ENCODE results near the gene GPC3.
A peak's percentile ranks its signal among the peaks of the same experiment; 100 is the strongest.
"Not testable (repeated sequence)": the region's sequence is repeated elsewhere in the genome, so short reads cannot be mapped to it uniquely, and the experiment has no call there.

GPC3 gene

DNA sequence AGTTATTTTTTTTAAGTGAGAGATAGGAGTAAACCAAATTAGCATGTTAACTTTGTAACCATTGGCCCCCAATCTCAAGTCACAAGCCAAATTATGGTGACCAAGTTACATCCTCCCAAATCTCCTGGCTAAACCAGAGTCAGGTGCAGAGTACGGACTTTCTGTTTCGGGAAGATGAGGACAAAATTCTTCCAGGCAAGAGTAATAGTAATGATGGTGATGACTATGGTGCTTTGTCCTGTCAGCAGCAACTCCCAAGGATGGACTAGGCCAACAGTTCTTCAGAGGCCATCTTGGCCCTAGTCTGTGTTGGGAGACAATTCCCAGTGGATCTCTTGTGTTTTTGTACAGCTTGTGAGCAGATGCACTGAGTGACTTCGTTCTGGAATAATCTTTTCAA lies 148.8 kb downstream of the GPC3 start:
- FAIRE-seq = no peak

DNA sequence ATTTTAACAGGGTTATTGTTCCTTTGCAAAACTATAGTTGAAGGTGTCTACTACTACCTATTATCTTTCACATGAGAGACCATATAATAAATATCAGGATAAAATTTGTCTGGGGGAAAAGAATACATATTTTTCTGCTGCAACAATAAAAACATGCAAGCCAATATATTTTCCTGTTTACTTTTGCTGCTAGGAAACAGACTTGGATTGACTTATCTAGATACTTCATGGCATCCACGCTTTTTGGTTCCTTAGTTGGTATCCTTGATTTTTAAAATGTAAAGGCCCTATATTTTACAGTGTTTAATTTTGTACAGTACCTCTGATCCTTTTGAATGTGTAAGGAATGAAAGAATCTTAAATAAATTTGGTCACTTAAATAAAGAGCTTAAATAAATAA lies 150.6 kb downstream of the GPC3 start:
- peak; percentile 71 for FAIRE-seq

DNA sequence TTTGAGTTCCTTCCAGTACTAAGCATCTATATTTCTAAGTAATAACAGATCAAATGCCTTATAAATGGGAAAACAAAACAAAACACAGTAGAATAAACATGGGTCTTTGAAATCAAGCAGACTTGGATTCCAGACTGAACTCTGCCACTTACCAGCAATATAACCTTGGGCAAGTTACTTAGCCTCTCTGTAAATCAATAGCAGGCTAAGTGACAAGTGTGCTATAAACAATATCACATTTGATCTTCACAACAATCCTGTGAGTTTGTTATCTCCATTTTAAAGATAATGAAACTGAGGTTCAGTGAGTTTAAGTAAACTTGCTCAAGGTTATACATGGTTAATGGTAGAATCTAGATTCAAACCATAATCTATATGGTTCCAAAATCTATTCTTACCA lies 165.8 kb downstream of the GPC3 start:
- FAIRE-seq = peak; percentile 84

DNA sequence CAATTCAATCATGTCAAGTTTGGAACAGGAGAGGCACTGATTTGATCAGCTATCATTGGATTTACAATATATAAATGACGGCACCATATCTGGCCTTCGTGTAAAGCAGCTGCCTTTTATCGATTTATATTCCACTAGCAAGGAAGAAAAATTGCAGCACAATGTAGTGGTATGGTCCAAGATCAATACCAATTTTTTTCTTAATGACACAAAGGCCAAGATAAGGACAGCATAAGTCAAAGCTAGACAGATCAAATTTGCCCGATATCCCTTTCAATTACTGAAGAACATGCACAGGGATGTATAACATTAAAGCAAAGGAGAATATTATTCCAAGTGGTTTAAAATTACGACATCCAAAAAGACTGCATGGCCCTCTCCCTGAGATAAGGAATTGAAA lies 167.4 kb downstream of the GPC3 start:
- no peak for FAIRE-seq

DNA sequence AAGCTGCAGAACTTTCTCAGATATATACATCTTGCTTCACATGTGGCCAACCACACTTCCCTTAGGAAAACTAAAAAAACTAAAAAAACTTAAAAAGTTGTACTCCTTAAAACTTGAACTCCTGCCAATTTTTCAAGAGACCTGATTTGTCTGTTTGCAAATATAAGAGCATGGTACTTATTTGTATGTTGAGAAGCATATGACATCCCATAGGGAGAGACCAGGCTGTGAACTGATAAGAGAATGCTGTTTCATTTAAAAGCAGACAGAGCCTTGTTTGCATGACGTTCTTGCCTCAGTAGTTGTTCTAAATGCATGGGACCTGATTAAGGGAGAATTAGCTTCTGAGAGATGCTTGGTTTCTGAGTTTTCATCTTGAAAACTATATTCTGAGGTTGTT lies 169.9 kb downstream of the GPC3 start:
- no peak for FAIRE-seq

DNA sequence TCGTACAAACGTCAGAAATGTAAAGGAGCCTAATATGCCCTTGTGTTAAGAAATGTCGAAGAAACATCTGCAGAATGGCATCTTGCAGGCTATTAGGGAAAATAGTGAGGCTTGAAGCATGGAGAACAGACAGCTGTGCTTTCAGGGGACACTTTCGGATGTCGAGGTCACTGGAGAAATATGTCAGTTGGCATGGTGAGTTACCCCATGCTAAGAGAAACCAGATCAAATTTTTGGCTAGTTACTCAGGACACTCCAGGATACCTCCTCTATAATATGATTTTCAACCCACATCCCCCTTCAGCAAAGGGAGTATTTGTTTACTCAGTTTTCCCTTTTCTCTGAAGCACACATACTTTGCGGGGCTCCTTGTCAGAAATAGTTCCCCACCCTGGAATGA lies 171.4 kb downstream of the GPC3 start:
- no peak for FAIRE-seq

DNA sequence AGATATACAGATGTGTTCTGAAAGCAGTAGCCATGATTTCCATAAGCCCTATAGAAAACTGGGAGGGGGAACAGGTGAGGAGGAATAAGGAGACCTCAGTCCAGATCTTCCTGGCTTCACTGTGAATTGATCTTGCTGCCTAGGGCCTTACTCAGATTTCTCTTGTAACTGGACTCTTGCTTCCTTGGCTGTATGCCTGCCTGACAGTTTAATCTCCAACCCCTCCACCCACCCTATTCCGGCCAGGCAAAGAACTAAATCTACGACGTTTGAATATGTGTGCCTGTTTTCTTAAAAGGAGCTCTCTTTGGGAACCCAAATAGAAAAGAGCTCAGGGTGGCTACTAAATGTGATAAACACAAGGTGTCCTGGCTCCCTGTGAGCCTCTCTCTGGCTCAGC lies 173.0 kb downstream of the GPC3 start:
- FAIRE-seq = no peak

DNA sequence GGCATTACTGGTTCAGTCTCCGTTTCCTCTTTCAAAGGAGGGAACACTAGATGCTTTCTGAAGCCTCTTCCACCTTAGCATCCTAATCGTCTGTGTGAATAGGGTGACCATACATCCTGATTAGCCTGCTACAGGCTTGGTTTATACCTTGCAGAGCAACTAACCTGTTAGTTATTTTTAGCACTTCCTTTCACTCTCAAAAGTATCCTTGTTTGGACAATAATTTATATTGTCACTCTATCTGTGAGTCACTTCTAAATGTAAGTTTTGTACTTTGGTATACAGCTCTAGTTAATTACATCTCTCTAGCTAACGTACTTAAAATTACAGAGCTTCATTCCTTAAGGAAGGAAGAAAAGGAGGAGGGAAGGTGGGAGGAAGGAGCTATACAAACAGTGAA lies 174.5 kb downstream of the GPC3 start:
- FAIRE-seq = peak; percentile 95

DNA sequence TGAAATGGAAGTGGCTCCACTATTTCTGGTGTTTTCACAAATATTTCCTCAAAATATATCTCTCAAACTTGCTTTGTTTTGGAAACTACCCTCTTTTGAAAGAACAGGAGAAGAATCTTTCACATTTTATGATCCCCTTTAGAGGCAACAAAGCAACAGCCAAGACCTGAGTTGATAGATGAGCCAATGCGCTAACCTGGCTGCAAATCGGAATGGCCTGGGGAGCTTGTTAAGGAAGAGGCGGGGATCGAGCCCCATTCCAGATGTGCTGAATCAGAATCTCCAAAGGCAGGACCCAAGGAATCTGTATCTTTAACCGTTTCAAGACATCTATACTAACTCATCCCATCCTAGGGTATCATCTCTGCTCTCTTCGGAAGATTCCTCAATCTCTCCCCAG lies 181.3 kb downstream of the GPC3 start:
- FAIRE-seq = peak; percentile 28

DNA sequence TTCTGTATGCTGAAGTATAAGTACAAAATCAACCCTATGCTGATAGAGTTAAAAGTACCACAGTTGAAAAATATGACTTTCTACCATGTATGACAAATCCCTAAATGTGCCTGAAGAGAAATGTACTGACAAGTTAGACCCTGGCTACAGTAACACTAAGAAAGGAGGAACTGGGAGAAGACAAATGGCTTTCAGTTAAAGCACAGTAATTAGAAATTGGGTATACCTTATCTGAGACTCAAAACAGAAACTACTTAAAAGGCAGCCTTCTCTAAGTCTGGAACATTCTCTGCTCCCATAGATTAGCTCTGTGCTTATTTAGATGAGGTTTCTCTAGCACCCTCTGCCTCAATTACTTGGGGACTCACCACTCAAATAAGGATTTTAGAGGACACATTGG lies 189.1 kb downstream of the GPC3 start:
- FAIRE-seq = no peak

DNA sequence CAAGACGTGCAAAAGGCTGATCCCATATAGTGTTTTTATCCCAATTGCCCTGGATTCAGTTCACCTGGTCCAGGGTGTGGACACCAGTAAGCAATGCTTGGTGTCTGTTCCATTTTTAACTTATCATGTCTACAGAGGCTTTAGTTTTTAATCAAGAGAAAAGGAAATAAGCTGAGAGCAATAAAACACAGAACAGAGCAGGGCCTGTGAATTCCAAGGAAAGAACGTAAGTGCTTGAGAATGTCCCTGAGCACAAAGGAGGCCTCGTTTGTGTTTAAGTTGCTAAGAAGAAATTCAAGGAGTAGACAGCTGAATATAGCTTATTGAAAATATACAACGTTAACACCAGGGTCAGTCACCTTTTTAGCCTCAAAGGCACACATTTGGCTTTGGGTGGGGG lies 191.3 kb downstream of the GPC3 start:
- FAIRE-seq = no peak

DNA sequence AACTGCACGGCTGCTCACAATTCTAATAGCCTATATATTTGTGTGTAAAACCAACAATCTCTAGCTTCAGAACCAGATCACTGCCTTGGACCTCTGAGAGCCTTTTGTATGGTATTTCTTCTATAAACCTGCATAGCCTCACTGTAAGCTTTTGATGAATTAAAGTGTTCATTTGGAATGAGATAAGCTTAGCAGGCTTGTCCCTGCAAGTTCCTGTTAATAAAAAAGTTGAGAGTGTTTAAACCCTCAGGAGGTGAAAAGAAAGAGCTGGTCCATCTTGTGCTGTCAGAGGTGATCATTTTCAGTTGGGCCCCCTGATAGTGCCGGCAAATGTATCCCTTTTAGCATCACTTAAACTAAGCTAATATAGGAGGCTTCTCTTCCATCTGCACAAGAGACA lies 191.8 kb downstream of the GPC3 start:
- no peak for FAIRE-seq

DNA sequence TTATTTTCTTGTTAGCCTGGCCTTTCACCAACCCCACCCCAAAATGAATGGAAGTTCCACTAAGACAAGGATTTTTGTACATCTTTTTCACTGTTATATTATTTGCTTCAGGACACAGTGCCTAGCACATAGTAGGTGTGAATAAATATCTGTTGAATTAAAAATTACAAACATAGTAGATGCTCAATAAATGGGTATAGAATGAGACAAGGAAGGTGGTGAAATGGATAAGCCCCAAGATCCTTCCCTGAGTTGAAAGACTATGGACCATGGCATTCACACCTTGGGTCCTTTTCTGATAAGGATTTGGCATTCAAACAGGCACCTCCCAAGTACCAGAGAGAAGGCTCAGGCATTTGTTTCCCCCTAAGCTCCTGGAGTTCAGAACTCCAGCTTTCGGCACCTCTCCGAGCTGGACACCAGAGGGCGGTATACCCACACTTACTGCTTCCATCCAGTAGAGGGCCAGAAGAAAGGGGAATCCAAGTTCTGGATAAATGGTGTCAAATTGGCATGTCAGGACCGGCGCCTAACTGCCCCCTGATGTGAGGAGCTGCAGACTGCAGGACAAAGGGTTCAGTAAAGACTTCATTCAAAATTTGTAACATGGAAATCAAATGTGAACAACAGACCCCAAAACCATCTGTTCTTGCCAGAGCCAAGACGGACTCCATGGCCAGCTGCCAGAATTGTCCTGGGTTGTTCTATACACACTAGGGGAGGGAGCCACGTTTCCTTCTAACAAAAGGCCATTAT lies 193.0 kb downstream of the GPC3 start:
- no peak for FAIRE-seq

DNA sequence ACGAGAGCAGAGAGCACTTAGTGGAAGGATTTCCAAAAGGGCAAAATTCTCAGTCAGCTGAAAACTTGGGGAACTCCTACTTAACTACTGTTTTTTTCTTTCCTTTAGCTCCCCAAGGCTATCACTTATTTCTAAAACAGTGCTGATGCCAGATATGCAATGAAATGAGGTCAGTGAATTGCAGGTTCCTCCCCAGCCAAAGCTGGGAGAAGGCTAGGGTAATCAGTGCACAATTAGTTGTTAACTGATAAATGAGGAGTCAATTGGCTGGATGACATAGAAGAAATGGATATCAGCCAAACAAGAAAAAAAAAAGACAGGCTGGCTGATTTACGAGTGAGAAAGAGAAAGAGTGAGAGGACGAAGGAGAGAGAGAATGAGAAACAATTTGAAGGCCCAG lies 195.6 kb downstream of the GPC3 start:
- FAIRE-seq = no peak

DNA sequence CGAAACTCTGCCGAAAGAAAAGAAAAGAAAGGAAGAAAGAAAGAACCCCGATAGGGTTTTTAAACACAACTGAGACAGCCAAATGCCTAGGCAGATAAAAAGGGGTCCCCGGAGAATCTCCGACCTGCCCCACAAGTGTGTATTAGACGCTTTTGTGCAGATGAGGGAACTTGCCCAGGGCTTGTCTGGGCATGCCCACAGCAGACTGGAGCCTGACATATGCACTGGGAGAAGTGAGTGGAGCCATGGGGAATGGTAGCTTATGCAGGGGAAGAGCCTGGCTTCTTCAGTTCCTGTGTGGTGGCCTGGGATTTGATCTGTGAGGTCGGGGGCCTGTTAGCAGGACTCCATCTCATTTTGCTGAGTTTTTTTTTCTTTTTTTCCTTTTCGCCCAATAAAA lies 199.0 kb downstream of the GPC3 start:
- no peak for FAIRE-seq

DNA sequence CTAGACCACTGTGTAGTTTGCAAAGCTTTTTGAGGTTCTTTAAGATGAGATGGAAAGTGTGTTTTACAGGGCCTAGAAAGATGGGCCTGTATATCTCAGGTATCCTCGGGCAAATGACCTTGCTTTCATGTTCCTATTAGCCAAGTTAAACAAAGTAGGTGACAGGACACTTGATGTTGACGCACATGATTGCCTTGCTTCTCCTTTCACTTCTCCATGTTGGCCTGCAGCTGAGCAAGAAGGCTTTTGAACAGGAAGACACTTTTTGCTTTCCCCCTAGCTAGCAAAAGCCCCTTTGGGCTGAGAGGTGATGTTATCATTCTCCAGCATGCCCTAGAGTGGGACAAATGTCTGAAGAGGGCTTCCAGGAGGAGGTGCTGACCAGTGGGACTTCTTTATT lies 202.1 kb downstream of the GPC3 start:
- no peak for FAIRE-seq

DNA sequence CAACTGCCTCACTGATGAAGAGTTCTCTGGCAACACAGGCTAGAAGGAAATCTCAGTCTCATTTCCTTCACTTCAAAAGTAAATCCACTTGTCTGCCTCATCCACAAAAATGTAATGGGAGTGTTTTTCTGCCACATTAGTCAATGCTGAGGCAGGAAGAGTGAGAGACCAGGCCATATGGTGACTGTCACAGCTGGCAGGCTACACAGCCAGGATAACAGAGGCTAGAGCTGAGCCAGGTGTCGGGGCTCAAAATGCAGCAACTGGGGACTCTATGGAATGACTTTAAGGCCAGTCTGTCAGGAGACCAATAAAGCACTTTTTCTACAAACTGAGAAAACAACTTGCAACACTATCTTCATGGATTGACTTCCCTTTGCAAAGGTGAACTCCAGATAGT lies 204.2 kb downstream of the GPC3 start:
- FAIRE-seq = no peak

DNA sequence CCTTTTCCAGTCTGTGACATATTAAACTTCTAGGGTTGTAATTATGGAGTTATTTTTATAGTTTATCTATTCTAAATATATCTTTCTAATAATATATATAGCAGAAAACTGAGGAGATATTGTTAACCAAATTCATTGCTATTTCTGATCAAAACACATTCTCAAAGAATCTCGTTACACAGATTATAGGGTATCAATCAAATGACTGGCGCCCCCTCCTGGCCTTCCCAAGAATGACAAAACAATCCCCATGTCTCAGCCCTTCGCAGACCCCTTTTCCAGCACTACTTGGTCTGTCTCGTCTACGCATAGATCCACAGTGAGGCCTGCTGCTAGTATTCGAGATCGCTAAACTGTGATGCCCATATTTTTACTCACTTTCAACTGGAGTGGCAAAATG lies 209.3 kb downstream of the GPC3 start:
- FAIRE-seq = peak; percentile 82

DNA sequence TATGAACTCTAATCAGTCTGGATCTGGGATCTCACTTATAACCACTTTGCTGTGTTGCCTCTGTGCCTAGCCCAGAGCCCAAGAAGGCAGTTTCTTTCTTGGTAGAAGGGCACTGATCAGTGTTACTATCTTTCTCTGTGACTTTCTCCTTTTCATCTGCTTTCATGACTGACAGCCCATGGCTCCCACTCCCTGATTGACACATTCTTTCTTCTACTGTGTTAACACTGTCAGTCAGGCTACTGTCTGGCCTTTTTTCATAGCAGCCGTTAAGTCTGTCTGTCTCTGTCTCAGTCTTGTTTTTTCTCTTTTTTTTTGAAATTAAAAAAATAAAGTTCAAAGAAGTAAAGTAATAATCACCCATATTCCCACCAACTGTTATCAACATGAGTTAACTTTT lies 210.6 kb downstream of the GPC3 start:
- FAIRE-seq = peak; percentile 43

DNA sequence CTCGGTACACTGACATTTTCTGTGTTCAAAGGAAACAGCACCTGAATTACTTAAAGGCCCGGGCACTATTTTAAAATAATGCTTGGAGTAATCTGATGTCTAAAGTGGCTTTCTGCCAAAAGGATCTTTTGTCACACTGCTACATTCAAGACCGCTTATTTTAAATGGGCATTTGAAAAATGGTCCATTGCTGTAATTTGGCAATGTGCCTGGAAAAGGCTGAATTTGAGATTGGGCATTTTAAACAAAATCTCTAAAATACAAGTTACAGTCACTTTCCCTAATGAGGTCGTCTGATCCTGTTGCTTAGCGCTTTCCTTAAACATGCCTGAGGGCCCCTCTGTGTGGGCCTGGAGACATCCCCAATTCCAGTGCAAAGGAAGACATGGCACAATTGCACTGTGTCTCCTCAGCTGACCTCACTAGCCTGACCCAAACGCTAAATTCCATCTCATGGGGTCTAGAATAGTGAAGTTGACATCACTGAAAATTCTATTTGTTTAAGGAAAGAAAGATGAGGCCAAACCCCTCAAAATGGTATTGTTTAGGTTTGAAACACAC lies 214.2 kb downstream of the GPC3 start:
- FAIRE-seq = no peak

DNA sequence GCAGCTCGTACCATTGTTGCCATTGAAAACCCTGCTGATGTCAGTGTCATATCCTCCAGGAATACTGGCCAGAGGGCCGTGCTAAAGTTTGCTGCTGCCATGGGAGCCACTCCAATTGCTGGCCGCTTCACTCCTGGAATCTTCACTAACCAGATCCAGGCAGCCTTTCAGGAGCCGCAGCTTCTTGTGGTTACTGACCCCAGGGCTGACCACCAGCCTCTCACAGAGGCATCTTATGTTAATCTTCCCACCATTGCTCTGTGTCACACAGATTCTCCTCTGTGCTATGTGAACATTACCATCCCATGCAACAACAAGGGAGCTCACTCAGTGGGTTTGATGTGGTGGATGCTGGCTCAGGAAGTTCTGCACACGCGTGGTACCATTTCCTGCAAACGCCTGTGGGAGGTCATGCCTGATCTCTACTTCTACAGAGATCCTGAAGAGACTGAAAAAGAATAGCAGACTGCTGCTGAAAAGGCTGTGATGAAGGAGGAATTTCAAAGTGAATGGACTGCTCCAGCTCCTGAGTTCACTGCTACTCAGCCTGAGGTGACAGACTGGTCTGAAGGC lies 222.3 kb downstream of the GPC3 start:
- FAIRE-seq = not testable (repeated sequence)

DNA sequence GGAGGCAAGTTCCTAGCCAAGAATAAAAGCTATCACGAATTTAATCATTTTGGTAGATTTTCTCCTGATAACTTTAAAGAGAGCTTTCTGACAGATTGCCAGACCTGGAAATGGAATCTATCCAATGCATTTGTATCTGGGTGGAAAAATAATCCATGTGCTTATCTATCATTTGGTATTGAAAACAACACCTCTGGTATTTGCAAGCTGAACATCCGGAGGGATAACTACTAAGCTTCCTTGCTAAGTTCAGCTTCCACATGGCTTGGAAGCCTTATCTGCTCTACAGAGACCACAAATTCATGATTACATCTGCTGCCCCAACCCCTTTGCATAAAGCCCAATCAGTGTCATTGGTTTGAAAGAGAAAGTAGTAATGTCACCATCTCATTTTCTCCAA lies 230.7 kb downstream of the GPC3 start:
- no peak for FAIRE-seq

DNA sequence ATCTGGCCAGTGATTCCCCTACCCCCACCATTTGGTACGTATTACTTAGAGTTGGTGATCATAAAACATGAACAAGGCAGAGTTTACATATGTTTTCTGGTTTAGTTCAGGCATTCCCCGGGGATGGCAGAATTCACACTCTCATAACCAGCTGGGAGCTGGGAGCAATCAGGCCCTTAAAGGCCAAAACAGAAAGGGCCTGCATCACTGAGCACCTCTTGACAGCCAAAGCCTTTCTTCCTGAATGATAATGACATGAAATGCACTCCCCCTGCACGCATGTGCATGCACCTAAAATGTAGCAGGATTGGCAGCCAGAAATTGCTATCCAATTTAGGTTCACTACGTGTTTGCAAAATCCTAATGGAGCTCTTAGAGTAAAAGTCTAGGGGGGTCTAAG lies 235.4 kb downstream of the GPC3 start:
- no peak for FAIRE-seq

DNA sequence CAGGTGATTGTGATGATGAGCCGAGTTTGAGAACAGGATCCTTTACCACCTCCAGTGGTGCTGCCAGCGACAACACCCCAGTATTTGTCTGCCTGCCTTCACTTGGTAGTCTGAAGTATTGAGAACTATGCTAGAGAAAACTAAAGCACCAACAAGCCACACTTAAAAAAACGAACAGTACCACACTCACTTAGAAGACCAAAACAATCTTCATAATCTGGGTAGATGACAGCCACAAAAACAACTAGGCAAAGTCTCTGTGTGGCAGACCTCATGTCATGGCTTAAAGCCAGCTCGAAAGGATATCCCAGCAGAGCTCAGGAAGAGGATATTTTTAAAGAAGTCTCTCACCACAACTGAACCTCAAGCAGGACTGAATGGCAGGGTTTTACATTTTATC lies 236.0 kb downstream of the GPC3 start:
- no peak for FAIRE-seq

DNA sequence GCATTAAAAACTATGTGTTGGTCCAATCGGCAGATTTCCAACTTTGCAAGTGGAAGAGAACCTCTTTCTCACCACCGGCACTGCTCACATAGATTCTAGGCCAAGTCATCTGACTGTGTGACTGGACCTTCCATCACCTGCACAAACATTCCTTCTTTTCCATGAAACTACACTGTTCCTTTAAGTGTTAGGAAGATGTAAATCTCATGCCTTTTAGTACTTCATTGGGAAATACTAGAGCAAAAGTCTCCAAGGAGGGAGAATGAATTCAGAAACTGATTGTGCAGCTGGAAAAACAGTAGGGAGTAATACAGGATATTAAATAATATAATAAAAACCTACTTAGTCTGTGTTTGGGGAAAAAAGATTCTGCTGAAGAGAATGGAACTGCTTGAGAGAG lies 238.2 kb downstream of the GPC3 start:
- FAIRE-seq = no peak

All from colon (tissue), 2 donors.